ENCODE data around the gene SETBP1.

DNA sequence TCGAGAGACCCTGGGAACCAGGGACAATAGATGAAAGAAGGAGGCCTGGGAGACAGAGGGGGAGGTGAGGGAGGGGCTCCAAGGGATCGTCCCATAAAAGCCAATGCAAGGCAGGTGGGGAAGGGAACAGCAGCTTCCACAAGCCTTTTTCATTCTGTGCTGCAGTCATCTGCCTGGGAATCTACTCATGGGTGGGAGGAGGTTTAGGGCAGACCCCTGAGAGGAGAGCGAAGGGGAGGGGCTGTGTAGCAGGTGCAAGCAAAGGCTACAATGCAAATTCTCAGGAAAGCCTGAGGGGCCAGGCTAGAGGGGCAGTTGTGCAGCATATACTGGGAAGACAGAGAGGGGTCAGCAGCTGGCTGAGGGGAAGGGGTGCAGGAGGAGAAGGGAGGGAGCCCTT, 135.4 kb downstream of the SETBP1 start:
- TF ChIP-seq, protein P1, sequence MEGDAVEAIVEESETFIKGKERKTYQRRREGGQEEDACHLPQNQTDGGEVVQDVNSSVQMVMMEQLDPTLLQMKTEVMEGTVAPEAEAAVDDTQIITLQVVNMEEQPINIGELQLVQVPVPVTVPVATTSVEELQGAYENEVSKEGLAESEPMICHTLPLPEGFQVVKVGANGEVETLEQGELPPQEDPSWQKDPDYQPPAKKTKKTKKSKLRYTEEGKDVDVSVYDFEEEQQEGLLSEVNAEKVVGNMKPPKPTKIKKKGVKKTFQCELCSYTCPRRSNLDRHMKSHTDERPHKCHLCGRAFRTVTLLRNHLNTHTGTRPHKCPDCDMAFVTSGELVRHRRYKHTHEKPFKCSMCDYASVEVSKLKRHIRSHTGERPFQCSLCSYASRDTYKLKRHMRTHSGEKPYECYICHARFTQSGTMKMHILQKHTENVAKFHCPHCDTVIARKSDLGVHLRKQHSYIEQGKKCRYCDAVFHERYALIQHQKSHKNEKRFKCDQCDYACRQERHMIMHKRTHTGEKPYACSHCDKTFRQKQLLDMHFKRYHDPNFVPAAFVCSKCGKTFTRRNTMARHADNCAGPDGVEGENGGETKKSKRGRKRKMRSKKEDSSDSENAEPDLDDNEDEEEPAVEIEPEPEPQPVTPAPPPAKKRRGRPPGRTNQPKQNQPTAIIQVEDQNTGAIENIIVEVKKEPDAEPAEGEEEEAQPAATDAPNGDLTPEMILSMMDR (IDR thresholded peaks at IDR 0.05 in 2 of 3, conservative IDR thresholded peaks at IDR 0.05 in 1 of 3; ENCODE audit: borderline replicate concordance in 1 of 3, insufficient read depth in 1 of 3, low read depth in 2 of 3, low read length in 2 of 3): no peak
- TF ChIP-seq POLR2AphosphoS5 (IDR thresholded peaks at IDR 0.05; ENCODE audit: low read depth, low read length) (no peak), CEBPB (IDR thresholded peaks at IDR 0.05; ENCODE audit: low read depth) (no peak)
